HCT116 (cell line): ENCODE measurements around the gene TMCO1.

Experiments used
- CBX3 ChIP-seq: IDR thresholded peaks from 2 replicates; pipeline ENCODE4 v1.6.1; 2012; ENCODE audit warnings: low read depth
- CEBPB ChIP-seq: IDR thresholded peaks from 2 replicates; pipeline ENCODE4 v1.6.1; 2012; ENCODE audit warnings: low read depth
- EZH2 ChIP-seq: fragments of 200-600 bp; sonication (generic); IDR thresholded peaks from 2 replicates; pipeline ENCODE4 v1.6.1; 2017; ENCODE audit warnings: antibody characterized with exemption, mixed run types
- EZH2phosphoT487 ChIP-seq: fragments of 200-600 bp; IDR thresholded peaks from 2 replicates; pipeline ENCODE4 v1.6.1; 2018; ENCODE audit warnings: antibody characterized with exemption, borderline replicate concordance
- POLR2A ChIP-seq: IDR thresholded peaks from 2 replicates; pipeline ENCODE4 v1.7.0; 2011; ENCODE audit warnings: borderline replicate concordance; ENCODE audit not compliant: insufficient read depth, insufficient read length; ENCODE audit errors: extremely low read depth
- POLR2AphosphoS5 ChIP-seq: IDR thresholded peaks from 2 replicates; pipeline ENCODE4 v1.6.1; 2011; ENCODE audit warnings: mild to moderate bottlenecking, low read depth, low read length, moderate library complexity
- RAD21 ChIP-seq: IDR thresholded peaks from 2 replicates; pipeline ENCODE4 v1.6.1; 2012; ENCODE audit warnings: low read depth, mild to moderate bottlenecking
- SP1 ChIP-seq: IDR thresholded peaks from 2 replicates; pipeline ENCODE4 v1.6.1; 2012; ENCODE audit warnings: low read depth
- TCF7L2 ChIP-seq: IDR thresholded peaks from 2 replicates; pipeline ENCODE4 v1.7.0; 2011; ENCODE audit warnings: borderline replicate concordance, inconsistent platforms; ENCODE audit not compliant: insufficient read depth, insufficient read length; ENCODE audit errors: extremely low read depth
- YY1 ChIP-seq: IDR thresholded peaks from 2 replicates; pipeline ENCODE4 v1.6.1; 2011; ENCODE audit warnings: low read length, low read depth, moderate library complexity, mild to moderate bottlenecking; ENCODE audit not compliant: insufficient replicate concordance; ENCODE audit errors: extremely low read depth
- TF ChIP-seq, protein P1 (sequence below): IDR thresholded peaks from 2 replicates; pipeline ENCODE4 v1.6.1; 2012
- TF ChIP-seq, protein P2 (sequence below), 3 experiments: fragments of 200-600 bp in 1 of 3; sonication (generic) in 1 of 3; IDR thresholded peaks in 2 of 3; conservative IDR thresholded peaks in 1 of 3; 2 replicates each; pipeline ENCODE4 v1.5.1; 2012 to 2017; ENCODE audit warnings: low read depth in 2 of 3, low read length in 2 of 3, antibody characterized with exemption in 1 of 3, borderline replicate concordance in 1 of 3, control low read depth in 1 of 3, mild to moderate bottlenecking in 1 of 3, mixed read lengths in 1 of 3, mixed run types in 1 of 3, moderate library complexity in 1 of 3; ENCODE audit not compliant: insufficient read depth in 1 of 3
- TF ChIP-seq, protein P3 (sequence below): IDR thresholded peaks from 2 replicates; pipeline ENCODE4 v1.6.1; 2012

DNA sequence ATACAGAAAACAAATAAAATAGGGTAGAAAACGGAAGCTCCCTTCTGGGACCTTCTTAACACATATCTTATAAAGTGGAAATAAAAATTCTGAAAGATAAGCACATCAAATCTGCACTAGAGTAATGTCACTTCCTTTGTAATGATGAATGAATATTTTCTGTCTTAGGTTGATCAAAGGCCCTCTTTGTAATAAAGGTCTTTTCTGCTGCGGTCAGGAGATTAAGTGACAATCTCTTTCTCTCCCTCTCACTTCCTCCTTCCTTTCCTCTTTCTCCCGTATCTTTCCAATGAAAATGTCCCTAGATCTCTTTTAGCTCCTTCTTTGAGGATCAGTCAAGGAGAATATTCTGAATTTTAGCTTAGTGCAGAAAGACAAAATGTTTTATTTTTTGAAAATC is 33.8 kb downstream of the TMCO1 start:
- TF ChIP-seq SP1, result no peak
- TF ChIP-seq, protein P1, sequence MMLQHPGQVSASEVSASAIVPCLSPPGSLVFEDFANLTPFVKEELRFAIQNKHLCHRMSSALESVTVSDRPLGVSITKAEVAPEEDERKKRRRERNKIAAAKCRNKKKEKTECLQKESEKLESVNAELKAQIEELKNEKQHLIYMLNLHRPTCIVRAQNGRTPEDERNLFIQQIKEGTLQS, result no peak
- no peak for TF ChIP-seq POLR2AphosphoS5
- TF ChIP-seq POLR2A, result no peak
- TF ChIP-seq EZH2, result no peak
- TF ChIP-seq YY1, result no peak
- TF ChIP-seq TCF7L2, result no peak
- TF ChIP-seq, protein P2, sequence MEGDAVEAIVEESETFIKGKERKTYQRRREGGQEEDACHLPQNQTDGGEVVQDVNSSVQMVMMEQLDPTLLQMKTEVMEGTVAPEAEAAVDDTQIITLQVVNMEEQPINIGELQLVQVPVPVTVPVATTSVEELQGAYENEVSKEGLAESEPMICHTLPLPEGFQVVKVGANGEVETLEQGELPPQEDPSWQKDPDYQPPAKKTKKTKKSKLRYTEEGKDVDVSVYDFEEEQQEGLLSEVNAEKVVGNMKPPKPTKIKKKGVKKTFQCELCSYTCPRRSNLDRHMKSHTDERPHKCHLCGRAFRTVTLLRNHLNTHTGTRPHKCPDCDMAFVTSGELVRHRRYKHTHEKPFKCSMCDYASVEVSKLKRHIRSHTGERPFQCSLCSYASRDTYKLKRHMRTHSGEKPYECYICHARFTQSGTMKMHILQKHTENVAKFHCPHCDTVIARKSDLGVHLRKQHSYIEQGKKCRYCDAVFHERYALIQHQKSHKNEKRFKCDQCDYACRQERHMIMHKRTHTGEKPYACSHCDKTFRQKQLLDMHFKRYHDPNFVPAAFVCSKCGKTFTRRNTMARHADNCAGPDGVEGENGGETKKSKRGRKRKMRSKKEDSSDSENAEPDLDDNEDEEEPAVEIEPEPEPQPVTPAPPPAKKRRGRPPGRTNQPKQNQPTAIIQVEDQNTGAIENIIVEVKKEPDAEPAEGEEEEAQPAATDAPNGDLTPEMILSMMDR (IDR thresholded peaks at IDR 0.05 in 2 of 3, conservative IDR thresholded peaks at IDR 0.05 in 1 of 3; ENCODE audit: borderline replicate concordance in 1 of 3, insufficient read depth in 1 of 3, low read depth in 2 of 3, low read length in 2 of 3), result no peak
- TF ChIP-seq, protein P3, sequence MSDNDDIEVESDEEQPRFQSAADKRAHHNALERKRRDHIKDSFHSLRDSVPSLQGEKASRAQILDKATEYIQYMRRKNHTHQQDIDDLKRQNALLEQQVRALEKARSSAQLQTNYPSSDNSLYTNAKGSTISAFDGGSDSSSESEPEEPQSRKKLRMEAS, result no peak
- no peak for TF ChIP-seq CEBPB
- TF ChIP-seq CBX3, result no peak
- no peak for TF ChIP-seq RAD21
- TF ChIP-seq EZH2phosphoT487, result no peak
